Brain microvascular endothelial cell (primary cell): Measurements from ENCODE around the gene STK38L.

Experiments
- DNase-seq: peaks from one replicate; pipeline ENCODE4 v3.0.0-alpha.2; 2020
- H3K27ac ChIP-seq: fragments of 250-450 bp; sonication (Bioruptor Pico); 2 replicates; pipeline ENCODE4 v1.5.1; 2020; ENCODE audit warnings: mild to moderate bottlenecking, moderate library complexity
- H3K27me3 ChIP-seq: fragments of 250-450 bp; sonication (Bioruptor Pico); replicated peaks from 2 replicates; pipeline ENCODE4 v1.5.1; 2020; ENCODE audit warnings: mild to moderate bottlenecking
- H3K36me3 ChIP-seq: fragments of 250-450 bp; sonication (Bioruptor Pico); replicated peaks from 2 replicates; pipeline ENCODE4 v1.5.1; 2020; ENCODE audit warnings: mild to moderate bottlenecking
- H3K4me3 ChIP-seq: 2 replicates; pipeline ENCODE4 v1.5.1; 2011; ENCODE audit warnings: low read depth, mild to moderate bottlenecking, control low read depth, low read length, moderate library complexity
- in situ Hi-C: cut with HindIII; loops from 2 replicates; pipeline ENCODE4 v1.10.0; 2017; ENCODE audit warnings: low sequenced_read_pairs, low pct_ligation_motif_present
- TF ChIP-seq, protein P1 (sequence below): IDR thresholded peaks from 2 replicates; pipeline ENCODE4 v1.5.1; 2011; ENCODE audit warnings: low read depth, mild to moderate bottlenecking, moderate library complexity, low read length, control low read depth, inconsistent platforms; ENCODE audit errors: missing control alignments

STK38L gene

DNA sequence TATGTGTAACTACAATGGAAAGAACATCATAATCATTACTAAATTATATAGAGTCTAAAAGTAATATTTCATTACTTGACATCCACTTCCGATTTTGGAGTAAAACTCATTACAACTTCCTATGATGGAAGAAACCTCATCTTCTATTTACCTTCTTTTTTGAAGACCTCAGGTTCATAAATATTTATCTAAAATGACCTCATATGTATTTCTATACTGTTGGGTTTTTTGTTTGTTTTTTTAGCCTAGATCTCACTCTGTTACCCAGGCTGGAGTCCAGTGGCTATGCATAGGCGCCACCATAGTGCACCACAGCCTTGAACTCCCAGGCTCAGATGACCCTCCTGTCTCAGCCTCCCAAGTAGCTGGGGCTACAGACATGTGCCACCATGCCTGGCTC lies 48.6 kb downstream of the STK38L start:
- in situ Hi-C loops = no loop called here
- no peak overlapping the region for H3K27ac ChIP-seq
- peaks cover under 1% of the 10 kb centered on the region for H3K36me3 ChIP-seq
- no peak for DNase-seq
- TF ChIP-seq, protein P1, sequence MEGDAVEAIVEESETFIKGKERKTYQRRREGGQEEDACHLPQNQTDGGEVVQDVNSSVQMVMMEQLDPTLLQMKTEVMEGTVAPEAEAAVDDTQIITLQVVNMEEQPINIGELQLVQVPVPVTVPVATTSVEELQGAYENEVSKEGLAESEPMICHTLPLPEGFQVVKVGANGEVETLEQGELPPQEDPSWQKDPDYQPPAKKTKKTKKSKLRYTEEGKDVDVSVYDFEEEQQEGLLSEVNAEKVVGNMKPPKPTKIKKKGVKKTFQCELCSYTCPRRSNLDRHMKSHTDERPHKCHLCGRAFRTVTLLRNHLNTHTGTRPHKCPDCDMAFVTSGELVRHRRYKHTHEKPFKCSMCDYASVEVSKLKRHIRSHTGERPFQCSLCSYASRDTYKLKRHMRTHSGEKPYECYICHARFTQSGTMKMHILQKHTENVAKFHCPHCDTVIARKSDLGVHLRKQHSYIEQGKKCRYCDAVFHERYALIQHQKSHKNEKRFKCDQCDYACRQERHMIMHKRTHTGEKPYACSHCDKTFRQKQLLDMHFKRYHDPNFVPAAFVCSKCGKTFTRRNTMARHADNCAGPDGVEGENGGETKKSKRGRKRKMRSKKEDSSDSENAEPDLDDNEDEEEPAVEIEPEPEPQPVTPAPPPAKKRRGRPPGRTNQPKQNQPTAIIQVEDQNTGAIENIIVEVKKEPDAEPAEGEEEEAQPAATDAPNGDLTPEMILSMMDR = no peak
- no peaks in the 10 kb centered on the region for H3K27me3 ChIP-seq
- H3K4me3 ChIP-seq = no peak overlapping the region

DNA sequence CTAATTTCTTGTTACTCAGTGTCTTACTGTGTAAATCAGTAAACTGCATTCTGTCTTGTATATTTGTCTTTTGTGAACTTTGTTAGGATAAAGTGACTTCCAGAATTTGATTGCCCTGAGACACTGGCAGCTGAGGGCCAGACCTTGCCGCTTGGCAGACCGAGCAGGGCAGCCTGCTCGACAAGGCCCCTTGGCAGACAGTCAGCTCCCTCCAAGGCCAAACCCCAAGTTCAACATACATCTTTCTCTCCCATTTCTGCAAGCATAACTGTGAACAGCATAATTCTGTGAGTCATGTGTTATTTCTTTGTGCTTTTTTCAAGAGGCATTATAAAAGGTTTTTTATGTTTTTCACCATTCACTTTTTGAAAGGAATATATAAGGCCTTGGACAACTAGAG lies 49.4 kb downstream of the STK38L start:
- Histone ChIP-seq H3K27me3 (no peaks in the 10 kb centered on the region), H3K36me3 (peaks cover 5% of the 10 kb centered on the region), H3K27ac (no peak overlapping the region), H3K4me3 (no peak overlapping the region)
- TF ChIP-seq, protein P1 = no peak
- DNase-seq = peak; percentile 28
- in situ Hi-C loops = no loop called here

DNA sequence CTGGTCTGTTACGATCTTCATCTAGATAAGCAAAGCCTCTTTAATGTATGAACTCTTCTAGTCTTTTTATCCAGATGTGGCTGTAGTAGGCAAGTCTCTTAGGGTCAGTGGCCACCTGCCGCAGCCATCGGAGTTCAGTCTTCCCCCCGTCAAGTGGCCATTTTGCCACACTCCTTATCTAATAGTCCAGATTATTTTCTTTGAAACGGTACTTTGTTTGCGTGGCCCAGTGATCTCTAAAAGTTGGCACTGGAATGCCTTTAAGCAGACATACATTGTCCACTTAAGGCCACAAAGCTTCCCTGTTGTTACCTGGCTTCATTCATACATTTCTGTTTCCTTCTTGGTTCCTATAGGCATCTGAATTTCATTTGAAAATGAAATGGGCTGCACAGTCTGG lies 52.6 kb downstream of the STK38L start:
- TF ChIP-seq, protein P1 = no peak
- no peak overlapping the region for H3K4me3 ChIP-seq
- in situ Hi-C loops = no loop called here
- no peaks in the 10 kb centered on the region for H3K27me3 ChIP-seq
- DNase-seq = no peak
- H3K36me3 ChIP-seq = peaks cover 14% of the 10 kb centered on the region
- no peak overlapping the region for H3K27ac ChIP-seq

DNA sequence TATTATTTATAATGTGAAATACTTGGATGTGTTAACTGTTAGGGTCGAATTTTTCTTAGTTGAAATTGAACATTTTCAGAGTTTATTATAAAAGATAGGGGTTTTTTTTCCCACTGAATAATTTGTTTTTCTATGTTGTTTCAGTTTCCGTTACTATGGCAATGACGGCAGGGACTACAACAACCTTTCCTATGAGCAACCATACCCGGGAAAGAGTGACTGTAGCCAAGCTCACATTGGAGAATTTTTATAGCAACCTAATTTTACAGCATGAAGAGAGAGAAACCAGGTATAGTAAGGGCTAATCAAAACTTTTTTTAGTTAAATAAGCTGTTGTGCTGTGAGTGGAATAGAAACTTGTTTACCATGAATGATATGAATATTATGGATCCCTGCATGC lies 53.5 kb downstream of the STK38L start:
- no peak for DNase-seq
- Histone ChIP-seq H3K27me3 (no peaks in the 10 kb centered on the region), H3K36me3 (peaks cover 16% of the 10 kb centered on the region), H3K27ac (no peak overlapping the region), H3K4me3 (no peak overlapping the region)
- in situ Hi-C loops = no loop called here
- TF ChIP-seq, protein P1 = no peak

DNA sequence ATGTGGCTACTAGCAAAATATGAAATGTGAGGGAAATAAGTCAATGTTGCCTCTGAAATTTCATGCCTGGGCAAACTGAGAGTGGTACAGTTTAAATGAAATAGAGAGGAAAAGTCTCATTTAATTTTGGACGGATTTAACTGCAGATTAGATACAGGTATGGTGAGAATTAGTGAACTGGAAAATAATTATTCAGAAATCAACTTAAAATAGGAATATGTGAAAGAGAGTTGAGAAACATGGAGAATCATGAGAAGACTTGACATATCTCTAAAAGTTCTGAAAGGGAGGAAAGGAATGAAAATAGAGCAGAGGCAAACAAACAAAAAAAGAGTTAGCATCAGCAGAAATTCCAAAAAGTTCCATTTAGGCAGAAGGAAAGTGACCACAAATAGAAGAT lies 55.0 kb downstream of the STK38L start:
- Histone ChIP-seq H3K36me3 (peaks cover 16% of the 10 kb centered on the region), H3K4me3 (no peak overlapping the region), H3K27me3 (no peaks in the 10 kb centered on the region), H3K27ac (no peak overlapping the region)
- in situ Hi-C loops = no loop called here
- DNase-seq = no peak
- TF ChIP-seq, protein P1 = no peak

DNA sequence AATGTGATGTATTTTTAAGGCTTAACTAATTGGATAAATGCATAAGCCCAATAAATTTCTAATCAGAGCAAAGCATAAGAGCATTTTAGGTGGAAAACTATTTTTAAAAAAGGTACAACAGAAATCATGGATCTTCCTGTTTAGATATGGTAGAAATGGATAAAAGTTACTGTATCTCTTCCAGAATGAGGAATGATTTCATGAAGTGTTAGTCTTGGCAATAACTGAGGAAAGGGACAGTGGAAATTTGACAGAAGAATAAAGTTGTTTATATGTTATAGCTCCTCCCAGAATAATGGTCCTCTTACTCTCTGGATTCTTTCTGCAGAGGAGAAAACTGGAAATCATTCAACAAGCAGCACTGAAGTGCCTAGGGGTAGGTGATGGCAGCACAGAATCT lies 56.1 kb downstream of the STK38L start:
- in situ Hi-C loops = no loop called here
- Histone ChIP-seq H3K27ac (no peak overlapping the region), H3K27me3 (no peaks in the 10 kb centered on the region), H3K4me3 (no peak overlapping the region), H3K36me3 (peaks cover 16% of the 10 kb centered on the region)
- DNase-seq = no peak
- TF ChIP-seq, protein P1 = no peak
